ENCODE results near the gene BACH2. TPM values are rescaled to one million over a fixed set of nuclear protein-coding genes. Genes with fewer than 3 reads are reported as not detected.

Gene BACH2
- total and polyA plus RNA-seq, 12 donors = 0.16 to 4.7 (median 2.4) TPM

DNA sequence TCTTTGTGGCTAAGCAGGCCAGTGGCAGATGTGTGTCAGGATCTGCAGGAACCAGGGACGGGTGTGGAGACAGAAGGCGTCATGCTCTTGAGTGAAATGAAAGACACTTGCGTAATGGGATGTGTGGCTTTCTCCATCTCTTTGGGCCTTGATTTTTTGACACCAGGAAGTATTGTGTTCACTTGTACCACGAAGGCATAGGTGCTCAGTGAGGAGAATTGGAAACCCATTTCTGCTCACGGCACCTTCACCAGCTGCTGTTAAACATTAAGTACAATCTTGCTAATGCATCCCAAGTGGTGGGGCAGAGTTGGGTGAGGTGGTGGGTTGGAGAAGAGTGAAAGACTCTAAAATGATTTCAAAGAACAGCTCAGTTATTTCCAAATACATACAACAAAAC lies 372.4 kb downstream of the BACH2 start:
- intact Hi-C loops (cut with DNase I) = no loop called here
- Histone ChIP-seq H3K4me1 (peaks cover 0 to 11% (median 0%) of the 10 kb centered on the region in 9 donors), H3K4me3 (no peak overlapping the region), H3K27ac (no peak overlapping the region), H3K36me3 (no peaks in the 10 kb centered on the region), H3K9me3 (no peaks in the 10 kb centered on the region), H3K27me3 (peaks cover 0 to 13% (median 0%) of the 10 kb centered on the region in 7 donors)
- no peak for TF ChIP-seq CTCF (IDR thresholded peaks at IDR 0.05)
- no peak for ATAC-seq
- 68 to 72% methylated on average over 5 of the region's 5 CpGs for WGBS, 2 donors
- no peak for DNase-seq

DNA sequence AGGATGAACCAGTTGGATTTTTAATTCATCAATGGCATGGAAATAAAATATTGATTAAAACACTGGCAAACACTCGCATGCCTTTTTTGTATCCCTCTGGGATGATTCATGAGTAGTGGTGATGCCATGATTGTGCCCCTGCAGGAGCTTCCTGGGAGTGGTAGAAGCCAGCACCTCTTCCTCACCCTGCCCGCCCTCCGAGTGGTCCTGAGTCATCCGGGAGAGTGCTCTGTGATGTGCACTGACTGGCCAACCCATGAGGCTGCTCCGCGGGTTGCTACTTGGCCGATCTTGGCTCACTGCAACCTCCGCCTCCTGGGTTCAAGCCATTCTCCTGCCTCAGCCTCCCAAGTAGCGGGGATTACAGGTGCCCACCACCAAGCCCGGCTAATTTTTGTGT lies 375.0 kb downstream of the BACH2 start:
- Histone ChIP-seq H3K27ac (no peak overlapping the region), H3K9me3 (peaks cover 0 to 10% (median 5%) of the 10 kb centered on the region in 11 donors), H3K4me1 (no peaks in the 10 kb centered on the region), H3K4me3 (no peak overlapping the region), H3K36me3 (no peaks in the 10 kb centered on the region), H3K27me3 (peaks cover 0 to 13% (median 0%) of the 10 kb centered on the region in 7 donors)
- 93 to 94% methylated on average over 10 of the region's 10 CpGs for WGBS, 2 donors
- ATAC-seq (no peak), DNase-seq (no peak)
- TF ChIP-seq CTCF (IDR thresholded peaks at IDR 0.05) = no peak
- intact Hi-C loops (cut with DNase I) = no loop called here

GRCh38 chr6:89921197-89921596 lies 375.4 kb downstream of the BACH2 start:
- Histone ChIP-seq H3K27me3 (peaks cover 0 to 13% (median 0%) of the 10 kb centered on the region in 7 donors), H3K4me1 (no peaks in the 10 kb centered on the region), H3K36me3 (no peaks in the 10 kb centered on the region), H3K27ac (no peak overlapping the region), H3K4me3 (no peak overlapping the region), H3K9me3 (peaks cover 0 to 15% (median 8%) of the 10 kb centered on the region in 11 donors)
- no peak for TF ChIP-seq CTCF (IDR thresholded peaks at IDR 0.05)
- DNase-seq (no peak), ATAC-seq (no peak)
- intact Hi-C loops (cut with DNase I) = no loop called here
- 80 to 89% methylated on average over 6 of the region's 6 CpGs for WGBS, 2 donors

DNA sequence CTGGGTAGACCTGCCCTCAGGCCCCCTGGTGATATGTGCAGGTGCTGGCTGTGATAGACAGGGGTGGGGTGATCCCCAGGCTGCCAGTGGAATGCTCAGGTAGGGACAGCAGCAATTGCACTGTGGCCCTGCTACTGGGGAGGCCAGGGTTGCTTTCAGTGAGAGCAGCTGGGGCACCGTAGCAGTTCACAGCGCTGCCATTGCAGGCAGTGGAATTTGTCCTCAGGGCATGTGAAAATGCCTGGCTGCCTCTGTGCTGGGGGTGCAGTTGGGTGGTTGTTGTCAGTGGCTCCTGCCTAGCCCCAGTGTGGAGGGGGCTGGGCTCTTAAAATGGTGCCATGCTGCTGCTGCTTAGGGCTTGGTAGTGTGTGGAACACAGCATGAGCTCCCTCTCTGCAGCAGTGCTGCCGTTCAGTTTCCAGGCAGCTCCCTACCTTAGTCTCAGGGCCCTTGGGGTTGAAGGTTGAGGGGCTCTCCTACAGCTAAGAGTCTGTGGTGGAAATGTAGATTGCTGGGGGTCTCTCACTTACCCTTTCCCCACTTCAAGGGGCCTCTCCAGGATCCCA lies 378.8 kb downstream of the BACH2 start:
- no peak for ATAC-seq

More for the DNA sequence above, 378.8 kb downstream of the BACH2 start:
- H3K4me1 ChIP-seq = no peaks in the 10 kb centered on the region
- intact Hi-C loops (cut with DNase I) = no loop called here
- peaks cover 0 to 13% (median 0%) of the 10 kb centered on the region in 7 donors for H3K27me3 ChIP-seq
- no peaks in the 10 kb centered on the region for H3K36me3 ChIP-seq
- WGBS, 2 donors = 67 to 77% methylated on average over 3 of the region's 3 CpGs
- H3K9me3 ChIP-seq = peaks cover 0 to 29% (median 15%) of the 10 kb centered on the region in 11 donors
- TF ChIP-seq CTCF (IDR thresholded peaks at IDR 0.05) = no peak
- no peak overlapping the region for H3K27ac ChIP-seq
- no peak for DNase-seq
- H3K4me3 ChIP-seq = no peak overlapping the region

Measured in heart right ventricle (tissue), 16 donors.